Neural cell (in vitro differentiated cells): Measurements from ENCODE around the gene MACO1. TPM values are rescaled to one million over a fixed set of nuclear protein-coding genes. Genes with fewer than 3 reads are reported as not detected.

Experiments used
- H2AFZ ChIP-seq: fragments of 200-600, 300-800 bp; sonication (generic), shearing (Covaris generic); 2 replicates; pipeline ENCODE4 v1.6.0; 2014; ENCODE audit warnings: low read depth, mild to moderate bottlenecking, antibody characterized with exemption, low read length, moderate library complexity
- H3F3A ChIP-seq: fragments of 200-600 bp; shearing (Covaris generic); 2 replicates; pipeline ENCODE4 v1.6.1; 2016; ENCODE audit warnings: mild to moderate bottlenecking, moderate library complexity, mixed read lengths, antibody characterized with exemption, low read length; ENCODE audit not compliant: insufficient read depth, poor library complexity, severe bottlenecking
- H3K27ac ChIP-seq: fragments of 200-600, 300-800 bp; sonication (generic), shearing (Covaris generic); 2 replicates; pipeline ENCODE4 v1.5.1; 2014; ENCODE audit warnings: mild to moderate bottlenecking, low read length, moderate library complexity
- H3K27me3 ChIP-seq: fragments of 300-800, 200-600 bp; sonication (generic), shearing (Covaris generic); 2 replicates; pipeline ENCODE4 v1.6.0; 2014; ENCODE audit warnings: mild to moderate bottlenecking, low read depth, low read length, moderate library complexity; ENCODE audit not compliant: insufficient read depth
- H3K36me3 ChIP-seq: fragments of 300-800, 200-600 bp; sonication (generic), shearing (Covaris generic); 2 replicates; pipeline ENCODE4 v1.5.1; 2014; ENCODE audit warnings: mild to moderate bottlenecking, antibody characterized with exemption, low read length, moderate library complexity; ENCODE audit not compliant: insufficient read depth
- H3K4me2 ChIP-seq: fragments of 300-800, 200-600 bp; sonication (generic), shearing (Covaris generic); 2 replicates; pipeline ENCODE4 v1.6.0; 2014; ENCODE audit warnings: mild to moderate bottlenecking, low read length
- H3K4me3 ChIP-seq: fragments of 300-800, 200-600 bp; sonication (generic), shearing (Covaris generic); 2 replicates; pipeline ENCODE4 v1.5.1; 2014; ENCODE audit warnings: mild to moderate bottlenecking, low read length, moderate library complexity
- H3K79me2 ChIP-seq: fragments of 200-600 bp; shearing (Covaris generic); replicated peaks from 2 replicates; pipeline ENCODE4 v1.6.0; 2014; ENCODE audit warnings: mild to moderate bottlenecking, low read length, moderate library complexity; ENCODE audit not compliant: insufficient read depth
- H3K9ac ChIP-seq: fragments of 300-800, 200-600 bp; sonication (generic), shearing (Covaris generic); 2 replicates; pipeline ENCODE4 v1.6.1; 2016; ENCODE audit warnings: mild to moderate bottlenecking, low read length, mixed read lengths
- H3K9me2 ChIP-seq: fragments of 200-600 bp; shearing (Covaris generic); 2 replicates; pipeline ENCODE4 v1.6.1; 2016; ENCODE audit warnings: mild to moderate bottlenecking, low read length, mixed read lengths; ENCODE audit not compliant: insufficient read depth
- H3K9me3 ChIP-seq: fragments of 200-600, 300-800 bp; sonication (generic), shearing (Covaris generic); 2 replicates; pipeline ENCODE4 v1.6.1; 2016; ENCODE audit warnings: mild to moderate bottlenecking, mixed run types, low read length, moderate library complexity, mixed read lengths
- H4K20me1 ChIP-seq: fragments of 200-600 bp; shearing (Covaris generic); 2 replicates; pipeline ENCODE4 v1.6.1; 2016; ENCODE audit warnings: mild to moderate bottlenecking, mixed run types; ENCODE audit not compliant: insufficient read depth
- EP300 ChIP-seq: fragments of 450-650 bp; conservative IDR thresholded peaks from 2 replicates; pipeline ENCODE4 v1.6.1; 2014; ENCODE audit warnings: antibody characterized with exemption, mild to moderate bottlenecking, moderate library complexity; ENCODE audit not compliant: poor library complexity, severe bottlenecking
- EZH2 ChIP-seq: fragments of 200-600, 300-800 bp; shearing (Covaris generic), sonication (generic); IDR thresholded peaks from 2 replicates; pipeline ENCODE4 v1.6.1; 2014; ENCODE audit warnings: antibody characterized with exemption, low read length, borderline replicate concordance, mild to moderate bottlenecking; ENCODE audit not compliant: insufficient read depth, poor library complexity, severe bottlenecking
- MXI1 ChIP-seq: fragments of 450-650 bp; conservative IDR thresholded peaks from 2 replicates; pipeline ENCODE4 v1.6.1; 2014; ENCODE audit warnings: antibody characterized with exemption, mild to moderate bottlenecking; ENCODE audit not compliant: poor library complexity, severe bottlenecking
- POLR2AphosphoS5 ChIP-seq: IDR thresholded peaks from 2 replicates; pipeline ENCODE4 v1.6.1; 2012
- RAD21 ChIP-seq: fragments of 450-650 bp; conservative IDR thresholded peaks from 2 replicates; pipeline ENCODE4 v1.6.1; 2014; ENCODE audit warnings: antibody characterized with exemption, mild to moderate bottlenecking, moderate library complexity
- SMC3 ChIP-seq: fragments of 450-650 bp; conservative IDR thresholded peaks from 2 replicates; pipeline ENCODE4 v1.6.1; 2014; ENCODE audit warnings: antibody characterized with exemption, mild to moderate bottlenecking, moderate library complexity; ENCODE audit not compliant: poor library complexity
- TAF1 ChIP-seq: IDR thresholded peaks from 2 replicates; pipeline ENCODE4 v1.6.1; 2012; ENCODE audit warnings: low read depth
- polyA plus RNA-seq: library from polyadenylated mRNA; depleted of rRNA; stranded (reverse); fragments of >200 nt; gene quantifications from 2 replicates; pipeline ENCODE4 v1.2.3, GENCODE V29; 2014
- TF ChIP-seq, protein P1 (sequence below): IDR thresholded peaks from 2 replicates; pipeline ENCODE4 v1.6.1; 2012; ENCODE audit warnings: borderline replicate concordance
- TF ChIP-seq, protein P2 (sequence below): fragments of 450-650 bp; IDR thresholded peaks from 2 replicates; pipeline ENCODE4 v1.5.1; 2014; ENCODE audit warnings: antibody characterized with exemption, mild to moderate bottlenecking, moderate library complexity; ENCODE audit not compliant: poor library complexity, severe bottlenecking

MACO1 gene
- polyA plus RNA-seq, 1 donor from 2014 or later: 56.6 TPM

DNA sequence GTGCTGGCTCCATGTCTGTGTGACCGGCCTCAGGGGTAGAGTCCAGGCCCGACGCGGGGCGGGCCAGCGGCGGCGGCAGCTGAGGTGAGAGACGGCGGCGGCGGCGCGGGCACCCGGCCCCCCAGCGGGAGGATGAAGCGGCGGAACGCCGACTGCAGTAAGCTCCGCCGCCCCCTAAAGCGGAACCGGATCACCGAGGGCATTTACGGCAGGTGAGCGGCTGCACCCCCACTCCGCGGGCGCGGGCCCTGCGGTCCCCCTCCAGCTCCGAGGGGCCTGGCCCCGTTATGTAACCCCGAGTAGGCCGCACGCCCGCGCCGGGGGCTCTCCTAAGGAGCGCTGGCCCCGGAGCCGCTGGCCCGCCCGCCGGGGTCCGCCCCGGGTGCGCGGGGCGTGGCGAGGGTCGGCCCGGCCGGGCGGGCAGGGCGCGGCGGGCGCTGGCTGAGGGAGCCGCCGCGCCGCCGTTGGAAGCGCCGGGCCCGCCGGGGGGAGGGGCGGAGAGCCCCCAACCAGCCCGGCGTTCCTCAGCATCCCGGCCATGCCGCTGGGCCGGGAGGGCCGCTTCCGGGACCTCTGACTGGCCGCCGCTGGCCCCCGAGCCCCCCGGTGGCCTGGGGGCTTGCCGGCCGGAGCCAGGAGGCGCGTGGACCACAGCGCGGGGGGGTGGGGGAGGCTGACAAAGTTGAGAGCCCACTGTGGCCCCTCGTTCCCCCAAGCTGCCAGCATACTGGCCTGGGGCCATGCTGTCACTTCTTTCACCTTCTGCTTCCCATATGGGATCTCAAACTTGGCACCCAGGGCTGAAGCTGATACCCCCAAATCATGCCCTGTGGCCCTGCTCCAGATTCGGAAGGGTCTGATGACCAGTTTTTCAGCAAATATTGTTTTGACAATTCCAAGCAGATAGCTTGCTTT, 527 bp downstream of the MACO1 start:
- H3K4me3 ChIP-seq: peak overlapping the region; percentile 94
- TF ChIP-seq, protein P1, sequence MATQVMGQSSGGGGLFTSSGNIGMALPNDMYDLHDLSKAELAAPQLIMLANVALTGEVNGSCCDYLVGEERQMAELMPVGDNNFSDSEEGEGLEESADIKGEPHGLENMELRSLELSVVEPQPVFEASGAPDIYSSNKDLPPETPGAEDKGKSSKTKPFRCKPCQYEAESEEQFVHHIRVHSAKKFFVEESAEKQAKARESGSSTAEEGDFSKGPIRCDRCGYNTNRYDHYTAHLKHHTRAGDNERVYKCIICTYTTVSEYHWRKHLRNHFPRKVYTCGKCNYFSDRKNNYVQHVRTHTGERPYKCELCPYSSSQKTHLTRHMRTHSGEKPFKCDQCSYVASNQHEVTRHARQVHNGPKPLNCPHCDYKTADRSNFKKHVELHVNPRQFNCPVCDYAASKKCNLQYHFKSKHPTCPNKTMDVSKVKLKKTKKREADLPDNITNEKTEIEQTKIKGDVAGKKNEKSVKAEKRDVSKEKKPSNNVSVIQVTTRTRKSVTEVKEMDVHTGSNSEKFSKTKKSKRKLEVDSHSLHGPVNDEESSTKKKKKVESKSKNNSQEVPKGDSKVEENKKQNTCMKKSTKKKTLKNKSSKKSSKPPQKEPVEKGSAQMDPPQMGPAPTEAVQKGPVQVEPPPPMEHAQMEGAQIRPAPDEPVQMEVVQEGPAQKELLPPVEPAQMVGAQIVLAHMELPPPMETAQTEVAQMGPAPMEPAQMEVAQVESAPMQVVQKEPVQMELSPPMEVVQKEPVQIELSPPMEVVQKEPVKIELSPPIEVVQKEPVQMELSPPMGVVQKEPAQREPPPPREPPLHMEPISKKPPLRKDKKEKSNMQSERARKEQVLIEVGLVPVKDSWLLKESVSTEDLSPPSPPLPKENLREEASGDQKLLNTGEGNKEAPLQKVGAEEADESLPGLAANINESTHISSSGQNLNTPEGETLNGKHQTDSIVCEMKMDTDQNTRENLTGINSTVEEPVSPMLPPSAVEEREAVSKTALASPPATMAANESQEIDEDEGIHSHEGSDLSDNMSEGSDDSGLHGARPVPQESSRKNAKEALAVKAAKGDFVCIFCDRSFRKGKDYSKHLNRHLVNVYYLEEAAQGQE: no peak
- TF ChIP-seq MXI1 (peak; percentile 56), TAF1 (no peak), EZH2 (no peak), EP300 (no peak), POLR2AphosphoS5 (peak; percentile 52), RAD21 (no peak), SMC3 (peak; percentile 15)
- TF ChIP-seq, protein P2, sequence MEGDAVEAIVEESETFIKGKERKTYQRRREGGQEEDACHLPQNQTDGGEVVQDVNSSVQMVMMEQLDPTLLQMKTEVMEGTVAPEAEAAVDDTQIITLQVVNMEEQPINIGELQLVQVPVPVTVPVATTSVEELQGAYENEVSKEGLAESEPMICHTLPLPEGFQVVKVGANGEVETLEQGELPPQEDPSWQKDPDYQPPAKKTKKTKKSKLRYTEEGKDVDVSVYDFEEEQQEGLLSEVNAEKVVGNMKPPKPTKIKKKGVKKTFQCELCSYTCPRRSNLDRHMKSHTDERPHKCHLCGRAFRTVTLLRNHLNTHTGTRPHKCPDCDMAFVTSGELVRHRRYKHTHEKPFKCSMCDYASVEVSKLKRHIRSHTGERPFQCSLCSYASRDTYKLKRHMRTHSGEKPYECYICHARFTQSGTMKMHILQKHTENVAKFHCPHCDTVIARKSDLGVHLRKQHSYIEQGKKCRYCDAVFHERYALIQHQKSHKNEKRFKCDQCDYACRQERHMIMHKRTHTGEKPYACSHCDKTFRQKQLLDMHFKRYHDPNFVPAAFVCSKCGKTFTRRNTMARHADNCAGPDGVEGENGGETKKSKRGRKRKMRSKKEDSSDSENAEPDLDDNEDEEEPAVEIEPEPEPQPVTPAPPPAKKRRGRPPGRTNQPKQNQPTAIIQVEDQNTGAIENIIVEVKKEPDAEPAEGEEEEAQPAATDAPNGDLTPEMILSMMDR: no peak
- H3K79me2 ChIP-seq: peaks cover 53% of the 10 kb centered on the region
- no peaks in the 10 kb centered on the region for H3F3A ChIP-seq
- H2AFZ ChIP-seq: peak overlapping the region; percentile 65
- H3K27ac ChIP-seq: peak overlapping the region; percentile 100
- H3K9me2 ChIP-seq: no peaks in the 10 kb centered on the region
- peaks cover 43% of the 10 kb centered on the region for H4K20me1 ChIP-seq
- no peaks in the 10 kb centered on the region for H3K36me3 ChIP-seq
- H3K27me3 ChIP-seq: no peaks in the 10 kb centered on the region
- H3K4me2 ChIP-seq: peak overlapping the region; percentile 57
- H3K9ac ChIP-seq: peak overlapping the region; percentile 100
- no peaks in the 10 kb centered on the region for H3K9me3 ChIP-seq

DNA sequence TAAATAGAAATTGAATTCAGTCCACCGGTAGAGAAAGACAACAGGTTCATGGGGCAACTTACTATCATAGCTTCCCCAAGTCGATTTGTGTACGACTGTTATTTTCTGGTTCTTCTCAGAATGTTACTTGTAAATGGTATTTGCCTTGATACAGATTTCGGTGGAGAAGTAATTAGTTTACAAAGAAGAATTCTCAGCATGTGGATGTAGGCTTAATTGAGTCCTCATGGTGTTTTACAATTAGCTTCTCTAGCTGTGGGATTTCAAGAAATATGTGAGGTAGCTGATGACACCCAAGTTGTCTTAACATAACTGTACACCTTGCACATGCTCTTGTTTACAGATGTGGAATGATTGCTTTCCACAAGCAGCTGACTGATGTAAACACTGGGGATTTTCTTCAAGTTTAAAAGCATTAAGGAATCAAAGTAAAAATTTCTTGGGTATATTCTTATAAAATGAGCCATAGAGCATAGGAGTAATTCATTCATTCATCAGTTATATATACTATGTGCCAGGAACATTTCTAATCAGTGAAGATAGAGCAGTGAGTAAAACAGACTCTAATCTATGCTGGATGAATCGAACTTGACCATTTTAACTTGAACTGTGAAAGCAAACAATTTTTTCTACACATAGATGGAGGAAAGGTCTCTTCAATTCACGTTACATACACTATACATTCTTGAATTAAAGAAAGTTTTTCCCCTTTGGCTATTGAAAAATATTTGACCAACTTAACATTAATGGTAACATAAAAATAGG, 1.4 kb downstream of the MACO1 start:
- Histone ChIP-seq H3K27ac (peak overlapping the region; percentile 23), H3F3A (no peaks in the 10 kb centered on the region), H3K36me3 (no peaks in the 10 kb centered on the region), H3K9ac (peak overlapping the region; percentile 100), H3K79me2 (peaks cover 62% of the 10 kb centered on the region), H3K9me3 (no peaks in the 10 kb centered on the region), H4K20me1 (peaks cover 53% of the 10 kb centered on the region), H3K4me3 (peak overlapping the region; percentile 94), H3K4me2 (peak overlapping the region; percentile 57), H3K9me2 (no peaks in the 10 kb centered on the region), H2AFZ (no peak overlapping the region), H3K27me3 (no peaks in the 10 kb centered on the region)
- TF ChIP-seq EP300: no peak
- TF ChIP-seq EZH2: no peak
- TF ChIP-seq, protein P2: no peak
- peak; percentile 32 for TF ChIP-seq MXI1
- TF ChIP-seq TAF1: no peak
